ENCODE data around the gene PLA2G3. TPM values are rescaled to one million over a fixed set of nuclear protein-coding genes. Genes with fewer than 3 reads are reported as not detected.

Gene PLA2G3
- total RNA-seq, 2 experiments from 2014 or later, result not detected

- H3K9me3 ChIP-seq (ENCODE audit: control insufficient read depth in 1 of 2, insufficient read depth in 1 of 2, low read length in 2 of 2), result no peaks in the 10 kb centered on the region
- ChIA-PET POLR2A (no interaction called here), CTCF (no interaction called here)
- no peaks in the 10 kb centered on the region for H3K27me3 Mint-ChIP-seq
- no peak overlapping the region for H3K27ac Mint-ChIP-seq
- no peaks in the 10 kb centered on the region for H3K4me1 ChIP-seq (ENCODE audit: insufficient read depth, low read length)
- no peak overlapping the region for H3K4me3 ChIP-seq (ENCODE audit: low read length)
- ATAC-seq (ENCODE audit: poor library complexity) (no peak), DNase-seq (no peak)
- no peak for TF ChIP-seq CTCF (IDR thresholded peaks at IDR 0.05)
- no peaks in the 10 kb centered on the region for H3K36me3 Mint-ChIP-seq (ENCODE audit: low read depth)
- H3K4me1 Mint-ChIP-seq (ENCODE audit: low read depth), result no peaks in the 10 kb centered on the region
- no peak overlapping the region for H3K27ac ChIP-seq (ENCODE audit: low read depth in 1 of 2, low read length in 2 of 2)
- no peaks in the 10 kb centered on the region for H3K27me3 ChIP-seq (ENCODE audit: control insufficient read depth in 1 of 2, insufficient read depth in 2 of 2, low read length in 2 of 2)
- intact Hi-C loops (cut with DNase I, micrococcal nuclease), result no loop called here
- H3K9me3 Mint-ChIP-seq, result no peaks in the 10 kb centered on the region
- no peaks in the 10 kb centered on the region for H3K36me3 ChIP-seq (ENCODE audit: insufficient read depth, low read length)
- no peak overlapping the region for H3K4me3 Mint-ChIP-seq
These were observed 4.2 kb downstream of the PLA2G3 start for GRCh38 chr22:31136155-31136554.

GRCh38 chr22:31135706-31136105 lies 4.6 kb downstream of the PLA2G3 start:
- Histone ChIP-seq H3K27ac (ENCODE audit: low read depth in 1 of 2, low read length in 2 of 2) (no peak overlapping the region), H3K4me1 (ENCODE audit: insufficient read depth, low read length) (no peaks in the 10 kb centered on the region), H3K36me3 (ENCODE audit: insufficient read depth, low read length) (no peaks in the 10 kb centered on the region), H3K27me3 (ENCODE audit: control insufficient read depth in 1 of 2, insufficient read depth in 2 of 2, low read length in 2 of 2) (no peaks in the 10 kb centered on the region), H3K4me3 (ENCODE audit: low read length) (no peak overlapping the region), H3K9me3 (ENCODE audit: control insufficient read depth in 1 of 2, insufficient read depth in 1 of 2, low read length in 2 of 2) (no peaks in the 10 kb centered on the region)
- Mint-ChIP-seq H3K27me3 (no peaks in the 10 kb centered on the region), H3K9me3 (no peaks in the 10 kb centered on the region), H3K36me3 (ENCODE audit: low read depth) (no peaks in the 10 kb centered on the region), H3K27ac (no peak overlapping the region), H3K4me1 (ENCODE audit: low read depth) (no peaks in the 10 kb centered on the region), H3K4me3 (no peak overlapping the region)
- TF ChIP-seq CTCF (IDR thresholded peaks at IDR 0.05), result no peak
- DNase-seq (no peak), ATAC-seq (ENCODE audit: poor library complexity) (no peak)
- intact Hi-C loops (cut with DNase I, micrococcal nuclease), result no loop called here
- ChIA-PET CTCF (no interaction called here), POLR2A (no interaction called here)

GRCh38 chr22:31134688-31135087 lies 5.6 kb downstream of the PLA2G3 start:
- H3K27me3 ChIP-seq (ENCODE audit: control insufficient read depth in 1 of 2, insufficient read depth in 2 of 2, low read length in 2 of 2), result no peaks in the 10 kb centered on the region
- no peak overlapping the region for H3K27ac Mint-ChIP-seq
- no peaks in the 10 kb centered on the region for H3K4me1 Mint-ChIP-seq (ENCODE audit: low read depth)
- no peak for ATAC-seq (ENCODE audit: poor library complexity)
- no peak overlapping the region for H3K27ac ChIP-seq (ENCODE audit: low read depth in 1 of 2, low read length in 2 of 2)
- CTCF ChIA-PET, result no interaction called here
- intact Hi-C loops (cut with DNase I, micrococcal nuclease), result no loop called here
- no peak overlapping the region for H3K4me3 ChIP-seq (ENCODE audit: low read length)
- no peak for TF ChIP-seq CTCF (IDR thresholded peaks at IDR 0.05)
- POLR2A ChIA-PET, result no interaction called here
- H3K27me3 Mint-ChIP-seq, result no peaks in the 10 kb centered on the region
- no peaks in the 10 kb centered on the region for H3K36me3 Mint-ChIP-seq (ENCODE audit: low read depth)
- no peaks in the 10 kb centered on the region for H3K4me1 ChIP-seq (ENCODE audit: insufficient read depth, low read length)
- no peak for DNase-seq
- H3K36me3 ChIP-seq (ENCODE audit: insufficient read depth, low read length), result no peaks in the 10 kb centered on the region
- no peaks in the 10 kb centered on the region for H3K9me3 ChIP-seq (ENCODE audit: control insufficient read depth in 1 of 2, insufficient read depth in 1 of 2, low read length in 2 of 2)
- H3K9me3 Mint-ChIP-seq, result no peaks in the 10 kb centered on the region
- H3K4me3 Mint-ChIP-seq, result no peak overlapping the region
